Upper lobe of right lung (tissue), 1 donor: ENCODE measurements around the gene PLCB4. TPM values are rescaled to one million over a fixed set of nuclear protein-coding genes. Genes with fewer than 3 reads are reported as not detected.

ENCODE experiments used
- ATAC-seq: fragments of 200-7000 bp; cut with Tn5 transposase; one replicate; pipeline ENCODE4 v1.9.1; 2020; ENCODE audit warnings: mild to moderate bottlenecking, moderate library complexity
- DNase-seq: peaks from one replicate; pipeline ENCODE4 v3.0.0-alpha.2; 2020
- H3K27ac ChIP-seq: fragments of 200-600 bp; one replicate; pipeline ENCODE4 v1.8.0; 2022
- H3K27me3 ChIP-seq: fragments of 200-600 bp; one replicate; pipeline ENCODE4 v1.8.0; 2022; ENCODE audit warnings: mild to moderate bottlenecking
- H3K36me3 ChIP-seq: fragments of 200-600 bp; one replicate; pipeline ENCODE4 v1.8.0; 2022
- H3K4me1 ChIP-seq: fragments of 200-600 bp; one replicate; pipeline ENCODE4 v1.8.0; 2022
- H3K4me3 ChIP-seq: fragments of 200-600 bp; one replicate; pipeline ENCODE4 v1.8.0; 2022; ENCODE audit warnings: mild to moderate bottlenecking
- H3K9me3 ChIP-seq: fragments of 200-600 bp; one replicate; pipeline ENCODE4 v1.8.0; 2022
- intact Hi-C: fragments of 100-400 bp; cut with DNase I; formaldehyde crosslinking; loops from one replicate; pipeline ENCODE4 v1.11.0; 2022
- total RNA-seq: library from RNA; stranded (reverse); fragmentation: NEBNext Ultra II Directional; extraction: Animal tissue kit (Norgen Biotek cat#: 25700); gene quantifications from one replicate; pipeline ENCODE4 v1.2.1, GENCODE V29; 2021
- TF ChIP-seq, protein P1 (sequence below): fragments of 200-600 bp; IDR thresholded peaks from one replicate; pipeline ENCODE4 v1.8.0; 2022; ENCODE audit warnings: antibody characterized with exemption
- donor health status: DM: no; HTN: yes; CAD: no; lungs with severe emphysema.

Gene PLCB4
- total RNA-seq, 1 donor from 2014 or later, result 7.9 TPM

DNA sequence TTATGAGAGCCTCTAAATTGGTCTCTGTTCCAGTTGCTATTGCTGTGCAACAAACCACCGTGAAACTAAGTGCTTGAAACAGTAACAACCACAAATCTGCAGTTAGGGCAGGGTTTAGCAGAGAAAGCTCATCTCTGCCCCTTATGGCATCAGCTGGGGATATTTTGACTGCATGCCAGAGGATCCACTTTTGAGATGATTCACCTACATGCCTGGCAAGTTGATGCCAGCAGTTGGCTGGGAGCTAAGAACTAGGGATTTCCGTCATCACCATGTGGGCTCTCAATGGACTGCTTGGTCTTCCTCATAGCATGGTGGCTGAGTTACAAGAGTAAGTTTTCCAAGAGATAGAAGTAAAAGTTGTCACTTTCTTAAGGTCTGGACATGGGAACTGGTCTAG, 35.1 kb downstream of the PLCB4 start:
- Histone ChIP-seq H3K36me3 (no peaks in the 10 kb centered on the region), H3K4me1 (no peaks in the 10 kb centered on the region), H3K27me3 (no peaks in the 10 kb centered on the region), H3K27ac (no peak overlapping the region), H3K4me3 (no peak overlapping the region), H3K9me3 (no peaks in the 10 kb centered on the region)
- DNase-seq (no peak), ATAC-seq (no peak)
- TF ChIP-seq, protein P1, sequence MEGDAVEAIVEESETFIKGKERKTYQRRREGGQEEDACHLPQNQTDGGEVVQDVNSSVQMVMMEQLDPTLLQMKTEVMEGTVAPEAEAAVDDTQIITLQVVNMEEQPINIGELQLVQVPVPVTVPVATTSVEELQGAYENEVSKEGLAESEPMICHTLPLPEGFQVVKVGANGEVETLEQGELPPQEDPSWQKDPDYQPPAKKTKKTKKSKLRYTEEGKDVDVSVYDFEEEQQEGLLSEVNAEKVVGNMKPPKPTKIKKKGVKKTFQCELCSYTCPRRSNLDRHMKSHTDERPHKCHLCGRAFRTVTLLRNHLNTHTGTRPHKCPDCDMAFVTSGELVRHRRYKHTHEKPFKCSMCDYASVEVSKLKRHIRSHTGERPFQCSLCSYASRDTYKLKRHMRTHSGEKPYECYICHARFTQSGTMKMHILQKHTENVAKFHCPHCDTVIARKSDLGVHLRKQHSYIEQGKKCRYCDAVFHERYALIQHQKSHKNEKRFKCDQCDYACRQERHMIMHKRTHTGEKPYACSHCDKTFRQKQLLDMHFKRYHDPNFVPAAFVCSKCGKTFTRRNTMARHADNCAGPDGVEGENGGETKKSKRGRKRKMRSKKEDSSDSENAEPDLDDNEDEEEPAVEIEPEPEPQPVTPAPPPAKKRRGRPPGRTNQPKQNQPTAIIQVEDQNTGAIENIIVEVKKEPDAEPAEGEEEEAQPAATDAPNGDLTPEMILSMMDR, result no peak
- intact Hi-C loops, result no loop called here

DNA sequence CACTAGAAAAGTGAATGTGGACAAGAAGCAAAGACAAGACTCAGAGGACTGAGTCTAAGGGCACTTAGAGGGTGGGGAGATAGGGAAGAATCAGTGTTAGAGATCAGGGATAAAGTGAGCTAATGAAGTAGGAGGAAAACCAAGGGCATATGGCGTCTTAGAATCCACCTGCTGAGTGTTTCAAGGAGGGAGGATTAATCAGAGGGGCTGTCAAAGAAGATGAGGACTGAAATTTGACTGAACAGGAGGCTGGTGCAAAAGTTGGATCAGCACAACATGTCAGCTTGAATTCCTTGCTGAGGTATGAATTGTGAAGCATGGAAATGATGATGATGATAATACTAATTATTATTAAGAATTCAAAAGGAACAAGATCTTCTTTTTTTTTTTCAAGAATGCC, 39.4 kb downstream of the PLCB4 start:
- intact Hi-C loops, result no loop called here
- Histone ChIP-seq H3K36me3 (no peaks in the 10 kb centered on the region), H3K4me3 (no peak overlapping the region), H3K27ac (no peak overlapping the region), H3K9me3 (no peaks in the 10 kb centered on the region), H3K27me3 (no peaks in the 10 kb centered on the region), H3K4me1 (peaks cover 10% of the 10 kb centered on the region)
- ATAC-seq (no peak), DNase-seq (no peak)
- TF ChIP-seq, protein P1, result no peak

DNA sequence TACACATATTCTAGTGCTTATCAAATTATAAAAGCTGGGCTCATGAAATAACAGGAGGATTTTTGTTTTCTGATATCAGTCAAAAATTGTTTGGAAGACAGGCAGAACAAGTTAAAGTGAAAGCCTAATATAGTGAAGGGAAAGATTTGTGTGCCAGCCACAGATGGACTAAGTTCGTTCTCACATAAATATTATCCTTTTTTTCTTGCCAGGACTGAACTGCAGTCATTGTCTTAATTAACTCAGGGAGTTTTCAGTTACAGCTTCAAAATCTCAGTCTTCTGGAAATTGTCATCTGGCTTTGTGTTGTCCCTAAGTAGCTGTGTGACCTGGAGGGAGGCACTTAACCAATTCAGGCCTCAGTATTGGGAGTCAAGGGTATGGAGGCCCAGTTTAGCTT, 40.7 kb downstream of the PLCB4 start:
- no peak for ATAC-seq
- Histone ChIP-seq H3K27me3 (no peaks in the 10 kb centered on the region), H3K36me3 (no peaks in the 10 kb centered on the region), H3K4me3 (no peak overlapping the region), H3K9me3 (no peaks in the 10 kb centered on the region), H3K27ac (no peak overlapping the region), H3K4me1 (peaks cover 10% of the 10 kb centered on the region)
- intact Hi-C loops, result no loop called here
- DNase-seq, result no peak
- TF ChIP-seq, protein P1, result no peak

DNA sequence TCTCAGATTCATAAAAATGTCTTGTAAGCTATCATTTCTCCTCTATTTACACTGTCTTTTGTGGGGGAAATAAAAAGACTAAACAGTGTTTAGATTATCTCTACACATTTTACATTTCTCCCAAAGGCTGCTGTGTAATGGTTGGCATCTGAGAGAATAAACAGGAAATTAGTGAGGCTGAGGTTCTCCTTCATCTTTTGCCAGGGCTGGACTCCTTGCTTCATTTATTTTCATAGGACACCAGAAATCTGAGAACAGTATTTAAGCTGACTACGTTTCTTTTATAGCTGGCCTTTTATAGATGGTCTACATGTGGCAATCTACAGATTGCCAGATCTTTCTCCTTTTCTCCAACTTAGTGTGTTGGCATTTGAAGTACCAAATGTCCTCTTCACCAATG, 41.5 kb downstream of the PLCB4 start:
- H3K27ac ChIP-seq, result no peak overlapping the region

DNA sequence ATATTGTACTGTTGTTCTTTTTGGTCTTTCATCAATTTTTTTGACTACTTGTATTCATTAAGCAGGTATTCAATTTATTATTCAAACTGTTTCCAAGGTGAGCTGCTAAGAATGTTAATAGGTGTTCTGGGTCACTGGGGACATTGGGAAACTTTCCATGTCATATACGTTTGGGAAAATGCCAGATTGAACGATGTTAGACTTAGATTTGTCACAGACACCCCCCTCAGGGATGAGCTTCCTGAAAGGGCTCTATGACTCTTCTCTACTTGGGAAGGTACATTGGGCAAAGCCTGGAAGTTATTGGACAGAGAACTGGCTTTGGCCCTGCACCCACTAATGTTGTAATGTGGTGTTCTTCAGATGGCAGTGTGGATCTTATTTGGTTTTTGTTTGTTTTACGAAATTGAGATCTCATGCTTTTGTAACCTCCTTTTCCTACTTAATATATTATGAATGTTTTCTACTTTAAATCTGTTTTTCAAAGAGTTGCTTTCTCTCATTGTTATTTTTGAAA, 42.1 kb downstream of the PLCB4 start:
- H3K27me3 ChIP-seq, result no peaks in the 10 kb centered on the region
- H3K4me1 ChIP-seq, result peaks cover 10% of the 10 kb centered on the region
- intact Hi-C loops, result no loop called here
- TF ChIP-seq, protein P1, result no peak
- no peaks in the 10 kb centered on the region for H3K36me3 ChIP-seq
- no peaks in the 10 kb centered on the region for H3K9me3 ChIP-seq
- no peak overlapping the region for H3K4me3 ChIP-seq
- DNase-seq (no peak), ATAC-seq (no peak)
- no peak overlapping the region for H3K27ac ChIP-seq

More for the DNA sequence above, 41.5 kb downstream of the PLCB4 start:
- Histone ChIP-seq H3K4me1 (peaks cover 10% of the 10 kb centered on the region), H3K36me3 (no peaks in the 10 kb centered on the region), H3K9me3 (no peaks in the 10 kb centered on the region), H3K27me3 (no peaks in the 10 kb centered on the region), H3K4me3 (no peak overlapping the region)
- intact Hi-C loops, result no loop called here
- TF ChIP-seq, protein P1, result no peak
- DNase-seq, result no peak
- ATAC-seq, result no peak
